Stimulated activated effector memory CD8-positive, alpha-beta T cell treated with anti-CD3 and anti-CD28 coated beads, Interleukin-12 subunit alpha, Interleukin-12 subunit beta, amount 100 ng/mL, for 72 hours (primary cell): Measurements from ENCODE around the gene LYZL6.

ENCODE experiments used
- ATAC-seq: fragments of 150-1000 bp; cut with Tn5 transposase; 2 replicates; pipeline ENCODE4 v1.10.0; 2021
- DNase-seq, 2 donors: peaks; one replicate each; pipeline ENCODE4 v3.0.0; 2021 to 2022; ENCODE audit warnings: low spot score in 2 of 2
- H3K27ac Mint-ChIP-seq: one replicate; pipeline ENCODE4 v1.8.0; 2022; ENCODE audit warnings: mild to moderate bottlenecking, mixed read lengths
- H3K36me3 Mint-ChIP-seq: one replicate; pipeline ENCODE4 v1.8.0; 2022; ENCODE audit warnings: mild to moderate bottlenecking, mixed read lengths
- H3K4me1 Mint-ChIP-seq: one replicate; pipeline ENCODE4 v1.8.0; 2022; ENCODE audit warnings: mixed read lengths
- H3K4me3 Mint-ChIP-seq: one replicate; pipeline ENCODE4 v1.8.0; 2022; ENCODE audit warnings: mild to moderate bottlenecking, mixed read lengths
- H3K9me3 Mint-ChIP-seq: one replicate; pipeline ENCODE4 v1.8.0; 2022; ENCODE audit warnings: mixed read lengths

LYZL6 gene

GRCh38 chr17:35889241-35889640 is 54.3 kb downstream of the LYZL6 start:
- Mint-ChIP-seq H3K9me3 (no peaks in the 10 kb centered on the region), H3K27ac (peak overlapping the region; percentile 24), H3K36me3 (peaks cover 15% of the 10 kb centered on the region), H3K4me1 (peaks cover 71% of the 10 kb centered on the region), H3K4me3 (peak overlapping the region; percentile 56)
- peak in 1 of 2 donors; percentile 75 for DNase-seq
- peak; percentile 88 for ATAC-seq
